IPS-15b (cell line): Measurements from ENCODE around the gene SYDE1.
A peak's percentile ranks its signal among the peaks of the same experiment; 100 is the strongest.

Source experiments
- H3K27me3 ChIP-seq: one replicate; pipeline ENCODE4 v1.6.1; 2013; ENCODE audit warnings: low read length; ENCODE audit not compliant: control insufficient read depth, insufficient read depth
- H3K36me3 ChIP-seq: one replicate; pipeline ENCODE4 v1.6.1; 2013; ENCODE audit warnings: low read length; ENCODE audit not compliant: control insufficient read depth, insufficient read depth
- H3K4me1 ChIP-seq: one replicate; pipeline ENCODE4 v1.6.1; 2013; ENCODE audit warnings: mild to moderate bottlenecking, low read length; ENCODE audit not compliant: control insufficient read depth, insufficient read depth
- H3K4me3 ChIP-seq: one replicate; pipeline ENCODE4 v1.5.1; 2013; ENCODE audit warnings: low read depth, low read length
- H3K9ac ChIP-seq: one replicate; pipeline ENCODE4 v1.6.1; 2013; ENCODE audit warnings: low read depth, mild to moderate bottlenecking, low read length
- H3K9me3 ChIP-seq: one replicate; pipeline ENCODE4 v1.6.1; 2013; ENCODE audit warnings: mild to moderate bottlenecking, low read length; ENCODE audit not compliant: control insufficient read depth, insufficient read depth

SYDE1 gene

GRCh38 chr19:15110418-15110815 lies 3.2 kb downstream of the SYDE1 start:
- H3K9ac ChIP-seq = no peak overlapping the region
- peaks cover 6% of the 10 kb centered on the region for H3K4me1 ChIP-seq
- no peak overlapping the region for H3K4me3 ChIP-seq
- peaks cover 28% of the 10 kb centered on the region for H3K36me3 ChIP-seq
- no peaks in the 10 kb centered on the region for H3K9me3 ChIP-seq
- no peaks in the 10 kb centered on the region for H3K27me3 ChIP-seq

GRCh38 chr19:15111758-15112157 lies 4.6 kb downstream of the SYDE1 start:
- Histone ChIP-seq H3K36me3 (peaks cover 40% of the 10 kb centered on the region), H3K4me3 (no peak overlapping the region), H3K9me3 (no peaks in the 10 kb centered on the region), H3K27me3 (no peaks in the 10 kb centered on the region), H3K9ac (no peak overlapping the region), H3K4me1 (peaks cover 6% of the 10 kb centered on the region)

GRCh38 chr19:15112385-15112784 lies 5.2 kb downstream of the SYDE1 start:
- Histone ChIP-seq H3K9me3 (no peaks in the 10 kb centered on the region), H3K27me3 (no peaks in the 10 kb centered on the region), H3K4me1 (peaks cover 6% of the 10 kb centered on the region), H3K4me3 (no peak overlapping the region), H3K36me3 (peaks cover 47% of the 10 kb centered on the region), H3K9ac (no peak overlapping the region)

GRCh38 chr19:15113245-15114152 lies 6.3 kb downstream of the SYDE1 start:
- H3K36me3 ChIP-seq = peaks cover 56% of the 10 kb centered on the region
- no peak overlapping the region for H3K9ac ChIP-seq
- no peaks in the 10 kb centered on the region for H3K9me3 ChIP-seq
- H3K4me1 ChIP-seq = no peaks in the 10 kb centered on the region
- peak overlapping the region; percentile 22 for H3K4me3 ChIP-seq
- no peaks in the 10 kb centered on the region for H3K27me3 ChIP-seq

- no peaks in the 10 kb centered on the region for H3K9me3 ChIP-seq
- H3K4me3 ChIP-seq = peak overlapping the region; percentile 22
- no peaks in the 10 kb centered on the region for H3K4me1 ChIP-seq
- peaks cover 62% of the 10 kb centered on the region for H3K36me3 ChIP-seq
- no peaks in the 10 kb centered on the region for H3K27me3 ChIP-seq
- no peak overlapping the region for H3K9ac ChIP-seq
Observed at GRCh38 chr19:15114153-15114540, 6.9 kb downstream of the SYDE1 start.

- Histone ChIP-seq H3K27me3 (no peaks in the 10 kb centered on the region), H3K4me3 (no peak overlapping the region), H3K9me3 (no peaks in the 10 kb centered on the region), H3K4me1 (no peaks in the 10 kb centered on the region), H3K9ac (no peak overlapping the region), H3K36me3 (peaks cover 71% of the 10 kb centered on the region)
Observed at GRCh38 chr19:15115080-15115479, 7.9 kb downstream of the SYDE1 start.

GRCh38 chr19:15115762-15116615 lies 8.8 kb downstream of the SYDE1 start:
- Histone ChIP-seq H3K36me3 (peaks cover 76% of the 10 kb centered on the region), H3K4me3 (no peak overlapping the region), H3K9me3 (no peaks in the 10 kb centered on the region)

GRCh38 chr19:15116856-15117255 lies 9.7 kb downstream of the SYDE1 start:
- Histone ChIP-seq H3K9ac (no peak overlapping the region), H3K36me3 (peaks cover 73% of the 10 kb centered on the region), H3K4me3 (no peak overlapping the region), H3K9me3 (no peaks in the 10 kb centered on the region), H3K27me3 (no peaks in the 10 kb centered on the region), H3K4me1 (no peaks in the 10 kb centered on the region)

More at GRCh38 chr19:15115762-15116615, 8.8 kb downstream of the SYDE1 start:
- Histone ChIP-seq H3K27me3 (no peaks in the 10 kb centered on the region), H3K4me1 (no peaks in the 10 kb centered on the region), H3K9ac (no peak overlapping the region)

GRCh38 chr19:15118248-15118647 lies 11.0 kb downstream of the SYDE1 start:
- H3K36me3 ChIP-seq = peaks cover 73% of the 10 kb centered on the region
- no peak overlapping the region for H3K4me3 ChIP-seq
- H3K9ac ChIP-seq = no peak overlapping the region
- H3K9me3 ChIP-seq = no peaks in the 10 kb centered on the region
- H3K4me1 ChIP-seq = no peaks in the 10 kb centered on the region
- H3K27me3 ChIP-seq = no peaks in the 10 kb centered on the region

GRCh38 chr19:15118789-15119494 lies 11.7 kb downstream of the SYDE1 start:
- no peaks in the 10 kb centered on the region for H3K27me3 ChIP-seq
- no peak overlapping the region for H3K9ac ChIP-seq
- no peaks in the 10 kb centered on the region for H3K4me1 ChIP-seq
- no peak overlapping the region for H3K4me3 ChIP-seq
- no peaks in the 10 kb centered on the region for H3K9me3 ChIP-seq
- peaks cover 70% of the 10 kb centered on the region for H3K36me3 ChIP-seq
